CD1c-positive myeloid dendritic cell (primary cell): Measurements from ENCODE around the gene TRMT1L.
"Not testable (repeated sequence)": the region's sequence is repeated elsewhere in the genome, so short reads cannot be mapped to it uniquely, and the experiment has no call there.

ENCODE experiments used
- DNase-seq: peaks from one replicate; pipeline ENCODE4 v3.0.0-alpha.2; 2016; ENCODE audit errors: extremely low spot score

Gene TRMT1L, protein sequence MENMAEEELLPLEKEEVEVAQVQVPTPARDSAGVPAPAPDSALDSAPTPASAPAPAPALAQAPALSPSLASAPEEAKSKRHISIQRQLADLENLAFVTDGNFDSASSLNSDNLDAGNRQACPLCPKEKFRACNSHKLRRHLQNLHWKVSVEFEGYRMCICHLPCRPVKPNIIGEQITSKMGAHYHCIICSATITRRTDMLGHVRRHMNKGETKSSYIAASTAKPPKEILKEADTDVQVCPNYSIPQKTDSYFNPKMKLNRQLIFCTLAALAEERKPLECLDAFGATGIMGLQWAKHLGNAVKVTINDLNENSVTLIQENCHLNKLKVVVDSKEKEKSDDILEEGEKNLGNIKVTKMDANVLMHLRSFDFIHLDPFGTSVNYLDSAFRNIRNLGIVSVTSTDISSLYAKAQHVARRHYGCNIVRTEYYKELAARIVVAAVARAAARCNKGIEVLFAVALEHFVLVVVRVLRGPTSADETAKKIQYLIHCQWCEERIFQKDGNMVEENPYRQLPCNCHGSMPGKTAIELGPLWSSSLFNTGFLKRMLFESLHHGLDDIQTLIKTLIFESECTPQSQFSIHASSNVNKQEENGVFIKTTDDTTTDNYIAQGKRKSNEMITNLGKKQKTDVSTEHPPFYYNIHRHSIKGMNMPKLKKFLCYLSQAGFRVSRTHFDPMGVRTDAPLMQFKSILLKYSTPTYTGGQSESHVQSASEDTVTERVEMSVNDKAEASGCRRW

DNA sequence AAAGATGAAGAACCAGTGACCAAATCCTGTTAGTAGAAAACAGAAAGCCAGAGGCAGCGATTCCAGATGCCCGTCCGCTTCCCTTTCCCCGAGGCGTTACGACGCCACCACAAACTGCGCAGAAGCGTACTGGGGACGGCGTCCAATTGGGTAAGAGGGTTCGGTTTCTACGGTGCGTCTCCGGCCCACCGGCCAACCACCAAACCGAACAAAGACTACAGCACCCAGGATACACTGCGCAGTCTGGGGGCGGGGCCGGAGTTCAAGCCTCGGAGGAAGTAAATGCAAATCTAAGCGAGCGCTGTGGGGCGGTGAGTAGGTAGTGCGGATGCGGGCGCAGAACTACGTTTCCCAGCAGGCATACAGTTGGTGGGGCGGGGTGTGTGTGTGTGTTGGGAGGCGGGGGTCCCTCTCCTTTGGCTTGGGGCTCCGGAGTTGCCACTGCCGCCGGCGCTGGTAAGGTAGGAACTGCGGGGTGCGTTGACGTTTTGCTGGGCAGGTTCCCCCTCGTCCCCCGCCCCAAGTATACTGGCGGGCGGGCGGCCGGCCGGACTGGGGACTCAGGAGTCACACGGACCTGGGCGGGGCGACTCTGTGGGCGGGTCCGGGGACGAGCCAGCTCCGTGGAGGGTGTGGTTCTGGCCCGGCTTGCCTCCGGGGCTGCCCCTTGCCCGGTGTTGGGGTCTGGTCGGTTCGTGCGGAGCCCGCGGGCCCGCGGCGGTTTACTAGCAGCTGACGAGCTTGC lies at the start of gene TRMT1L, which contains the start of gene SWT1:
TRMT1L (minus strand) TSS at position 100 of the 745 bp plus-strand sequence. CDS start 241 bp downstream, outside the sequence.
SWT1 (plus strand) TSS at position 314 of the 745 bp plus-strand sequence. CDS start 3,675 bp downstream, outside the sequence.
- DNase-seq, result peak; percentile 99

DNA sequence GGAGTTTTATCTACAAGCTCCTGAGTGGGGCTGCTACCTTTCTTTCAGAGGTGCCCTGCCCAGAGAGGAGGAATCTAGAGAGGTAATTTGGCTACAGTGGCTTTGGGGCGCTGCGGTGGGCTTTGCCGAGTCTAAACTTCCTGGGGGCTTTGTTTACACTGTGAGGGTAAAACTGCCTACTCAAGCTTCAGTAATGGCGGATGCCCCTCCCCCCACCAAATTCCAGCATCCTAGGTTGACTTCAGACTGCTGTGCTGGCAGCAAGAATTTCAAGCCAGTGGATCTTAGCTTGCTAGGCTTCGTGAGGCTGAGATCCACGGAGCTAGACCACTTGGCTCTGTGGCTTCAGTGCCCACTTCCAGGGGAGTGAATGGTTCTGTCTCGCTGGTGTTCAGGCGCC lies 44.1 kb upstream of the TRMT1L start:
- no peak for DNase-seq

DNA sequence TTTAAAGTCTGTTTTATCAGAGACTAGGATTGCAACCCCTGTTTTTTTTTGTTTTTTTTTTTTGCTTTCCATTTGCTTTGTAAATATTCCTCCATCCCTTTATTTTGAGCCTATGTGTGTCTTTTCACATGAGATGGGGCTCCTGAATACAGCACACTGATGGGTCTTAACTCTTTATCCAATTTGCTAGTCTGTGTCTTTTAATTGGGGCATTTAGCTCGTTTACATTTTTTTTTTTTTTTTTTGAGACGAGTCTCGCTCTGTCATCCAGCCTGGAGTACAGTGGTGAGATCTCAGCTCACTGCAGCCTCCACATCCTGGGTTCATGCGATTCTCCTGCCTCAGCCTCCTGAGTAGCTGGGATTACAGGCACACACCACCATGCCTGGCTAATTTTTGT lies 42.0 kb upstream of the TRMT1L start:
- DNase-seq, result not testable (repeated sequence)

DNA sequence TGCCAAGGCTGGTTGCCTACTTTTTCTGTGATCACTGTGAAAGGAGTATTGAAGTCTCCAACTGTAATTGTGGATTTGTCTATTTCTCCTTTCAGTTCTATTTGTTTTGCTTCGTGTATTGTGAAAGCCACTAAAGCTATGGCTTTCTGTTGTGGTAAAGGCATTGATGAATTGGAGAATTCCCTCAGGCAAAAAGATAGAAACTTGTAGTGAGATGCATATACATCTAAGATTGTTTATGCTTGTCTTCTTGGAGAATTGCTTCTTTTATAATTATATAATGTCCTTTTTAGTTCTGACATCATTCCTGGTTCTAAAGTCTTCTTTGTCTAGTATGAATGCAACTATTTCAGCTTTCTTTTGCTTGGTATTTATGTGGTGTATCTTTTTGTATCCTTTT lies 37.0 kb upstream of the TRMT1L start:
- no peak for DNase-seq

DNA sequence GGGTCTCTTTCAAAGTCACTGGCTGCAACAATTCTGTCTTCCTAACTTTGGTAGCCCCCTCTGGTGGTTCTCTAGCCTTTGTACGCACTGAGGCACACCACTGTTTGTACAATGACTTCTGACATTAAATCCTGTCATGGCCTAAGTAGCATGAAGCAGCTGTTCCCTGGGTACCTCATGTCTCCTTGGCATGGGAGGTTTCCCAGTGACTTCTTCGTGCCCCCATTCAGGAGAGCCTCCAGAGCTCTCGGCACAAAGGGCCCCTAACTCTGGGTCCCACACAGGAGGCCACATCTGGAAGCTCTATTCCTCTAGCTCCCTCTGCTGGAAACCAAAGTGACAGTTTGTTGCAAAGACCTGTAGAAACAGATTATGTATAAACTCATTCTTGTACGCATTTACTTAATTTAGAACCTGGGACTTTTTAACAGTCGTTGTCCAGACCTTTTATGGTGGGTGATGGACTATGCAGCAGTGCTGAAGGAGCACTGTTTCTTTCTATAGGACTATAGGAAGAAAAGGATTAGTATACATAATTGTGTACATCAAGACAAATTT lies 13.6 kb upstream of the TRMT1L start:
- DNase-seq, result peak; percentile 69

DNA sequence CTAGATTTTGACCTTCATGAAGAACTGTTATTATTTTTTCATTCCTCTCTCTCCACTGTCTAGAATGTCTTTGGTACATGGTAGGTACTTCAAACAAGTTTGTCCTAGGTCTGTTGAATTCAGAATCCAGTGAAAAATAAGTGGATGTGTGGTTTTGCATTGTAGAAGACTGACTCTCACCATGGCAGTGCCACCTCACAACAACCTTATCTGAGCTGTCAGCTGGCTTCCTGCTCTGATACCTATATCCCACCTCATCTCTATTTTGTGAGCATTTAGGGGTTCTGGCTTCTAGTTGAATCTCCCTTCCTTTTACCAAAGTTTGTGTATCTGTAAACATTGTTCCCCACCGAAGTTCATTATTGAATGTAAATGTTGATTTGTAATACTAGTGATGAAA lies 9.4 kb upstream of the TRMT1L start:
- DNase-seq, result no peak

DNA sequence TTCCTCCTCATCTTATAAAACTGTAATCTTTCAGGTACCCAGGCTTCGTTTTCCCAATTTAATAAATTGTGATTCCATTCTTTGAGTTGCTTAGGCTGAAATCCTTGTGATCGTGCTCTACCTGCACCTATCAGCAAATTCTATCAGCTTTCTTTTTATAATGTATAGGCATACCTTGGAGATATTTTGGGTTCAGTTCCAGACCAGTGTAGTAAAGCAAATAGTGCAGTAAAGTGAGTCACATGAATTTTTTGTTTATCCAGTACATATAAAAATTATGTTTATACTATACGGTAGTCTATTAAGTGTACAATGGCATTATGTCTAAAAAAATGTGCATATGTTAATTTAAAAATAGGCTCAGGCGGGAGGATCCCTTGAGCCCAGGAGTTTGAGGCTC lies 5.7 kb upstream of the TRMT1L start:
- DNase-seq, result no peak

DNA sequence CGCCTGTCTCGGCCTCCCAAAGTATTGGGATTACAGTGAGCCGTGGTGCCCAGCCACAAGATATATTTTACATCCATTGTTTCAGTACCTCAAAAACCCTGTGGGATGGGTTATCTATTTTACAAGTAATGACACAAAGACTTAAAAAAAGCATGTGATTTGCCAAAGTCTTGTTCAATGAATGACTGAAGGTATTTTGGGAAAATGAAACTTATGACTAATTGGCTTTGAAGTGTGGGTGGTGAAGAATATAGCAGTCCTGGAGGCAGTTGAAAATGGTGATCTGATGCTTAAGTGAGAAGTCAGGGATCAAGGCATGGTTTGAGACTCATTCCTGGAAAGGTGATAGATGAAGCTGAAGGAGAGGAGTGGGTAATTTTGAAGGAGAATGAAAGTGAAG lies 3.2 kb upstream of the TRMT1L start:
- peak; percentile 73 for DNase-seq

DNA sequence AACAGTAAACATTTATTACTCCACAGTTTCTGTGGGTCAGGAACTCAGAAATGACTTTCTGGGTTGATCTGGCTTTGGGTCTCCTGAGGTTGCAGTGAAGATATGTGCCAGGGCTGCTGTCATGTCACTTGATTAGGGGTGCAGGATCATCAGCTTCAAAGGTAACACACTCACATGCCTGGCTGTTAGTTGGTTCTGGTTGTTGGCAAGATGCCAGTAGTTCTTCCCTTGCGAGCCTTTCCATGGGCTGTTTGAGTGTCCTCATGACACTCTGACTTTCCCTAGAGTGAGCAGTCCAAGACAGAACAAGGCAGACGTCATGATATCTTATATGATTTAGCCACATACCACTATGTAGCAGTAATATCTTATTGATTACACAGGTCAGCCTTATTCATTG lies 2.0 kb upstream of the TRMT1L start:
- no peak for DNase-seq

DNA sequence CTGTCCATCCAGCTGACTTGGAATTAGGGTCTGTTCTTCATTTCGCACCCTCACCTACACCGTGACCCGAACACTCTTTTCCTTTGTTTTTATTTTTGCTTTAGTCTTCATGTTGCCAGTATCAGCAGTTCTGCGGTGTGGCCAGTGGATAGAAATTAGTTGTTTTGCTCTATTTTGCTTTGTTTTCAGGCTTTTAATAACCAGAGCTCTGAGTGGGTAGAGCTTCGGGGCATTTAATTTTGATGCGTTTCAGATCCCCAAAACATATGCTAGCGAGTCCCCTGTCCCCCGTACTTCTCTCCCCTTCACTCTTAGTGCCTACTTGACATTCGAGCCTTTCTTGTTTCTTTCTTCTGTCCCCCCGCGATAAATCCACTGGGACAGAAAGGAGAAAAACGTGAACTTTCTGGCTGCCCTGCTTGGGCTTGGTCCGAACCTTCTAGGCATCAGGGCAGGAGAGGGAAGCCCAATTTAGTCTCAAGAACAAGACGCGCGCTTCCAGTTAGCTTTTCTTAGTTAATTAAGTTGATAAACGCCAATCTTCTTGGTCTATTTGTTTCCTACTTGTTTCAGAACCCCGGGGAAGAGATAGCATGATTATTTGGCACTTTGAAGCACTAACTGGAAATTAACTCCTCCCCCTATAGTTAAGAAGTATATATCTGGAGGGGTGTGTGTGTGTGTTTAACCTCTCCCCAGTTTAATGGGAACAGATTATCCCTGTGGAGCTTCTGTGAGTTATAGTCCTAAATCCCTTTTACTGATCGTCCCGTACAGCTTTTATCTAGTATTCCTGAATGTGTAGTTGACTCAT lies 1.1 kb upstream of the TRMT1L start:
- DNase-seq, result peak; percentile 35

DNA sequence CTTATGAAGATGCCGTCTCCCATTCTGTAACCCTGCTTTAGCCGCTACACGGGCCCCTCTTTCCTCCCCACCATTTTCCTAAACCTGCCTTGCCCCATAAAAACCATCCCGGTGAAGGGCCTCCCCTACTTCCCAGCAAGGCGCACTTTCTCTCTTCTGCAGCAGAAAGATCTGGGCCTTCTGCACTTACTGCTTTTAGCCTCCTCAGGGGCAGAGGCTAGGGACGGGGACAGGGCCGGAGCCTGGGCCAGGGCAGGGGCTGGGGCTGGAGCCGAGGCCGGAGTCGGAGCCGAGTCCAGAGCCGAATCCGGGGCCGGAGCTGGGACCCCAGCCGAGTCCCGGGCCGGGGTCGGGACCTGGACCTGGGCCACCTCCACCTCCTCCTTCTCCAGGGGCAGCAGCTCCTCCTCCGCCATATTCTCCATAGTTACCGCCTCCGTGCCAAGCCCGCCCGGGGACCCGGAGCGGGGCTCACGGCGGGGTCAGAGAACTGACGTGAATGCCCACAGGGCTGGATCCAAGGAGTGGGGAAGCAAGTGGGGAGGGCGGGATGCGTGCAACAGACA lies 382 bp downstream of the TRMT1L start:
- DNase-seq, result no peak

DNA sequence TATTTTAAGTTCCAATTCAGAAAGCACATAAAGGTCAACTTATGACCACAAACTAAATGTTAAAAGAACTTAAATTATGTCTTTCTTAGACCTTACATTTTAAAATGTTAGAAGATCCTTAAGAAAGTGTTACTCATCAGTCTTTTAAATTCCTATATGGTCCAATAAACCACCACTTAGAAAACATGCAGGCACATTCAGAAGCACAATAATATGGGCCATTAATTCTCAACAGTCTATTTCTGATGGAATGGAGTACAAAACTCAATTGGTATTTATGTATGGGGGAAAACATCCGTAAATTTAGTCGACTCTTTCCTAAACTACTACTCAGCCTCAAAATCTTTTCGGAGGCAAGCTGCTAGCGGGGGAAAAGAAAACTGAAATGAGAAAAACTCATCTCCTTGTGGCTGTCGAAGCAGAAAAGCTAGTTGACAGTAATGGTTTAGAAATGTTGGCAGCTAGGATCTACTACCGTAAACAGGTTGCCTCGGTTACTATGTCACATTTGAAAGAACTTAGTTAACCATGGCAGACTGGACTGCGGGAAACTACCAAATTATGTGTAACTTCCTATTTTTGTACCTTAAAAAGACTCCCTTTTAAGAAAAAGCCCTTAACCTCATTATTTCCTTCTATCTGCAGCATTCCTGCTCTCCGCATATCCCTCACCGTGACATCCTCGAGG lies 1.0 kb downstream of the TRMT1L start:
- peak; percentile 69 for DNase-seq

DNA sequence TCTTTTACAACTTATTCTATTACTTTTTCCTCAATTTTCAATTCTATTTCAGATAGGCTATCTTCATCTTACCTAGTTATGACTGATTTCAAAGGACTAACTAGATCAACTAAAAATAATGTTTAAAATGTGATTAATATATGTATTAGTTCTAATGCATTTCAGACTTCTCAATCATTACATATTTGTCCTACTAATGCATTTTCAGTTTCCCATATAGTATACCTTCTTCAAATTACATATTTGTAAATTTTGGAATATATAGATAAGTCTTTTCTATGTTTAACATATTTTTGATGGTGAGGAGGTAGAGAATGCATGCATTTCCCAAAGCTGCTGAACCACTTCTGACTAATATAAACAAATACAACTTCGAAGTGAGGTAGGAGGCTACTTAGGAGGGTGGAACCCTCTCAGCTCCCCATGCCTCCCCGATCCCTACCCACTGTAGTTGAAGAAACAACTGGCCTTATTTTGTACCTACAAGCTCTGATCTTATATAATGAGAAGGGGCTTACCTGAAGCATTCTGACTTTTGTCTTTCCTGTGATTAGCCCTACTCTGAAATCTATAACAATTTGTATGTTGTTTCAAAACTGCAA lies 1.7 kb downstream of the TRMT1L start:
- no peak for DNase-seq

DNA sequence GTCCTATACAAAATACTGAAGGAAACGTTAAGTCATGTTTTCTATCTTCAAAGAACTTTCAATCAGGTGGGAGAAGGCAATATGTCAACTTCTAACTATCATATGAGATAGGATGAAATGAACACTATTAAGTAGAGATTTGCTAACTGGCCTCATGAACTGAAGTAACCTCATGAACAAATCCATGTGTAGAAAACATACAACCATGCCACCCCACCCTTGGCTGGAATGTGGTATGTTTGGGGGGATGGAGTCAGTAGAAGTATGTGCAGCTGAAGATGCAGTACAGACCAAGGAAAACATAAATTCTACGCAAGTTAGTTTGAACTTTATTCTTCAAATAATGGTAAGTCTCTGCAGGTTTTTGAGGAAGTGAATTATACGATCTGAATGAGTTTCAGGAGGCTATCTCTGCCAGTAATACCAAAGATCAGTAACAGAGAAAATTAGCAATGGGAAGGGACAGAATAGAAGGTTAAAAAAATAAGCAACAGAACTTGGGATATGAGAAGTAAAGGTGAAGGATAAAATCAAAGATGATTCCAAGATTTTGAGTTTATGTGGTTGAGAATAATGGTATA lies 4.5 kb downstream of the TRMT1L start:
- DNase-seq, result no peak

DNA sequence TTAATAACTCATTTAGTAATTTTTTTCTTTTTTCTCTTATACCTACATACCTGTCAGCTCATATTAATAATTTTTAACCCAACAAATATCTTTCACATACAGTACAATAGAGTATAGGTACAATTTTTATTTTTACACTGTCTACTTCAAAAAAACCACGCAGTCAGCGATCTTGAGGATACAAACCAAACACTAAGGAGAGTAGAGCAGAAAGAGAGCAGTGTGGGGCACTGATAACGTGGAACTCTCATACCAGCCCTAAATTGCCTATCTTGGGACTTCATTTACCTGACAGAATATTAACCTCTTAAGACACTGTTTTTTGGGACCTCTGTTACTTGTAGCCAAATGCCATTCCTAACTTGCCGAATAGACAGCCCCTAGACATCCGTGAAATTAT lies 5.5 kb downstream of the TRMT1L start:
- no peak for DNase-seq

DNA sequence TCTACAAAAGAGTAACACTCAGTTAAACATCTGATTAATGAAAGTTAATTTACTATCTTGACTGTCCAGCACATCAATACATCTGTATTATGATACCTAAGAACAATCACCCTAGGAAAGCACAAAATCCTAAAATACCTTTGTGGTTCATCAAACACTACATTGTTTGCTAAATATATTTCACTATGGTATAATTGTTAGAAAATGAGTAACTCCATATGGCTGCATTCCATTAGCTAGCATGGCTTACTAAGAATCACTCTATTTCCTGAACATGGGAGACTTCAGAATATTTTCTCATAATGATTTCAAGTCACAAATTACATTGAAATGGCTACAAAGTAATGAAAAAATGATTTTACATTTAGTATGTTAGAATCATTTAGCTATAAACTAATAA lies 12.5 kb downstream of the TRMT1L start:
- no peak for DNase-seq

DNA sequence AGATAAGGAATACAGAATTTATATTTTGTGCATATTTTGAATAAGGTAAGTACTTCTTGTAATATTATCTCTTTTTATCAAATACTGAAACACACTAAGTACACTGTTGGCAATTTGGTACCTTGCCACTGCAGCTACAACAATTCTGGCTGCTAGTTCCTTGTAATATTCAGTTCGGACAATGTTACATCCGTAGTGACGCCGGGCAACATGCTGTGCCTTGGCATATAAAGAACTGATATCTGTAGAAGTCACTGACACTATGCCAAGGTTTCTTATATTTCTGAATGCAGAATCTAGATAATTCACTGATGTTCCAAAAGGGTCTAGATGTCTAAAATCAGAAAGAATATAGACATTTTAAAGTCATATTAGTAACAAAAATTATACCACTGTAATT lies 17.5 kb downstream of the TRMT1L start:
- DNase-seq, result no peak

DNA sequence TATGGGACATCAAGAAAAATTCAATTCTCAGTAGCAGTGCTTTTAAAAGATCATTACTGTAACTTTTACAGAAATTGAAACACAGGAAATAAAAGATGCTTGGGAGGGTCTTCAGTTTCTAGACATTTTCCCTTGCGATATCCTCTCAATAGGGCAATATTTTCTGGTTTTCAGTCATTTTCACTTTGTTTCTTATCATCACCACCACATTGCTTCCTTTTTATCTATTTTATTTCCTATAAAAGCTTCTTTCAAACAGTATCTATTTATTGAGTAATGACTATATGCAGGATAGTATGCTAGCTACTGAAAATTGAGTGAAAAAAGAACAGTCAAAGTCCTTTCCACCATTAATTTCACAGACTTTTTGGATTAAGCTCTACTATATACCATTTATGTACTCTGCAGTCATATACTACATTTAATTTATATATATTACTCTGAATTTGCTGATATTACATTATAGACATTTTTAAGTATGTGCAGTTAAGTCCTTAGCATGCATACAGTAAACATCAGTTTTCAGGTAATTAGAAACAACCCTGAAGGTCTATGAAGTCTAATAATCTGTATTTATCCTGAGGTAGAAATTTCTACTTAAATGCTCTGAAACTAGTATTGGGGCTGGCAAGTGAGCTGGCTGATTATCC lies 18.7 kb downstream of the TRMT1L start:
- no peak for DNase-seq

DNA sequence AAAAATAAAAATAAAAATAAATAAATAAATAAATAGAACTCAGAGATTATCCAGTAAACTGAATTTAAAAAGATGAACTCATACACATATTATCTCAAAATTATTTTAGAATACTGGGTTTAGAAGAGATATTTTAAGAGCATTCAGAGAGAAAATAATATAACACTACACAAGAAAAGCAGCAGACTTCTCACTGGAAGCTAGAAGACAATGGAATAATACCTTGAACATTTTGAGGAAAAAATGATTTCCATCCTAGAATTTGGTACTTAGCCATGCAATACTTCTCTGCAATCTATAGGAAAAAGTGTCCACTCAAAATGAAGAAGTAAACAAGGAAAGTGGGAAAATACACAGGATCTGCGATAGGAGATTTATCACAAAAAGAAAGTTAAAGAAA lies 24.2 kb downstream of the TRMT1L start:
- no peak for DNase-seq
